H1 (cell line): Measurements from ENCODE around the gene CHN2. TPM values are rescaled to one million over a fixed set of nuclear protein-coding genes. Genes with fewer than 3 reads are reported as not detected.
A peak's percentile ranks its signal among the peaks of the same experiment; 100 is the strongest.

Experiments
- RNF2 ChIP-seq: fragments of 200-900, 300-1000 bp; sonication (generic); IDR thresholded peaks from 2 replicates; pipeline ENCODE4 v1.7.1; 2016; ENCODE audit warnings: borderline replicate concordance, low read depth, mild to moderate bottlenecking, antibody characterized with exemption, low read length; ENCODE audit not compliant: poor library complexity, severe bottlenecking; ENCODE audit errors: missing control alignments
- polyA plus RNA-seq, 7 experiments: library from polyadenylated mRNA; depleted of rRNA in 3 of 7; stranded (reverse) in 5 of 7; unstranded in 2 of 7; fragments of >200 nt in 5 of 7; fragments of 200-250 nt in 2 of 7; gene quantifications; 1 replicate in 5 of 7; 2 replicates in 1 of 7; 4 replicates in 1 of 7; pipeline versions ENCODE4 v1.2.1 to v1.2.3, GENCODE V29; 2011 to 2013; ENCODE audit warnings: missing spikeins in 2 of 7, mixed read lengths in 2 of 7
- total RNA-seq: library from RNA; stranded (reverse); fragmentation: NEBNext Ultra II Directional; extraction: Animal tissue kit (Norgen Biotek cat#: 25700); gene quantifications from 2 replicates; pipeline ENCODE4 v1.2.1, GENCODE V29; 2021
- TF ChIP-seq, protein P1 (sequence below): fragments of 300-600 bp; sonication (generic); IDR thresholded peaks from 2 replicates; pipeline ENCODE4 v1.7.1; 2012; ENCODE audit warnings: low read length, moderate library complexity, mild to moderate bottlenecking, inconsistent platforms; ENCODE audit not compliant: insufficient replicate concordance

Gene CHN2
- total and polyA plus RNA-seq, 2 of the 8 experiments (the other 6 are each of a cell fraction or from before 2014, with no cell fraction given), result 2.9 to 4.8 TPM

DNA sequence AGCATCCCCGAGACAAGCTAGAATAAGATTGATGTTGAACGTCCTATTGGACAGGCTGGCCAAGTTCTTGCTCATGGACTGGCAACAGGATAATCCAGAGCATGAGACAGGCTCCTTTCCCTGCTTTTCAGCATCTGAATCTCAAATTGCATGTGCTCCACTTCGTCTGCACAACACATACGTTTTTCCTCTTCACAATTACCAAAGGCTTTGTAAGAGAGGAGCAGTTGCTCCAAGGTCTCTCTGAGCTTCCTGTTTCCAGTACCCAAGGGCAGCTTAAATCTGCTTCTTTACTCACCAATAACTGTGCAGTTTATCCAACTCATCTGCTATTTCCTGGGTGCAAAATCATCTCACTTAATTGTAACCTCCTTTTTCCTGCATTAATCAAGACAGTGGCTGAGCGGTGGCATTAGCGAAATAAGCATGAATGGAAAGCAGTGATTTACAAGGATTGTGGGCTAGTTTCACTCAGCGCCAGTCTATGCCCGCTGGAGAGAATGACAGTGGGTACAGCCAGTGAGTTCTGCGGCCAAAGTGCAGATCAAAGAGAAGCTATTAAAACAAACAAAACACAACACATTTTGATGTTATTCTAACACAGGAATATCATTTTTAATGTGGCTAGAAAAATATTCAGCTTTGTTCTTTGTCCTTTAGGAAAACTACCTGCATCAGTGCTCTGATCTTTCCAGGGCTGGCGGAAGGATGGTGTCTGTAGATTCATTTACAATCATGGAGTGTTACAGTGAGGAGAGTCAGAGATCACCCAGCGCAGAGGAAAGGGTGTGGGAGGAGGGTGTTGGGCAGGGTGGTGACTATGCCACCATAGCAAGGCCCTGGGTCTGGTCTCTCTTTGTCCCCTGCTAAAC, 79.8 kb downstream of the CHN2 start (continued):
- TF ChIP-seq, protein P1, sequence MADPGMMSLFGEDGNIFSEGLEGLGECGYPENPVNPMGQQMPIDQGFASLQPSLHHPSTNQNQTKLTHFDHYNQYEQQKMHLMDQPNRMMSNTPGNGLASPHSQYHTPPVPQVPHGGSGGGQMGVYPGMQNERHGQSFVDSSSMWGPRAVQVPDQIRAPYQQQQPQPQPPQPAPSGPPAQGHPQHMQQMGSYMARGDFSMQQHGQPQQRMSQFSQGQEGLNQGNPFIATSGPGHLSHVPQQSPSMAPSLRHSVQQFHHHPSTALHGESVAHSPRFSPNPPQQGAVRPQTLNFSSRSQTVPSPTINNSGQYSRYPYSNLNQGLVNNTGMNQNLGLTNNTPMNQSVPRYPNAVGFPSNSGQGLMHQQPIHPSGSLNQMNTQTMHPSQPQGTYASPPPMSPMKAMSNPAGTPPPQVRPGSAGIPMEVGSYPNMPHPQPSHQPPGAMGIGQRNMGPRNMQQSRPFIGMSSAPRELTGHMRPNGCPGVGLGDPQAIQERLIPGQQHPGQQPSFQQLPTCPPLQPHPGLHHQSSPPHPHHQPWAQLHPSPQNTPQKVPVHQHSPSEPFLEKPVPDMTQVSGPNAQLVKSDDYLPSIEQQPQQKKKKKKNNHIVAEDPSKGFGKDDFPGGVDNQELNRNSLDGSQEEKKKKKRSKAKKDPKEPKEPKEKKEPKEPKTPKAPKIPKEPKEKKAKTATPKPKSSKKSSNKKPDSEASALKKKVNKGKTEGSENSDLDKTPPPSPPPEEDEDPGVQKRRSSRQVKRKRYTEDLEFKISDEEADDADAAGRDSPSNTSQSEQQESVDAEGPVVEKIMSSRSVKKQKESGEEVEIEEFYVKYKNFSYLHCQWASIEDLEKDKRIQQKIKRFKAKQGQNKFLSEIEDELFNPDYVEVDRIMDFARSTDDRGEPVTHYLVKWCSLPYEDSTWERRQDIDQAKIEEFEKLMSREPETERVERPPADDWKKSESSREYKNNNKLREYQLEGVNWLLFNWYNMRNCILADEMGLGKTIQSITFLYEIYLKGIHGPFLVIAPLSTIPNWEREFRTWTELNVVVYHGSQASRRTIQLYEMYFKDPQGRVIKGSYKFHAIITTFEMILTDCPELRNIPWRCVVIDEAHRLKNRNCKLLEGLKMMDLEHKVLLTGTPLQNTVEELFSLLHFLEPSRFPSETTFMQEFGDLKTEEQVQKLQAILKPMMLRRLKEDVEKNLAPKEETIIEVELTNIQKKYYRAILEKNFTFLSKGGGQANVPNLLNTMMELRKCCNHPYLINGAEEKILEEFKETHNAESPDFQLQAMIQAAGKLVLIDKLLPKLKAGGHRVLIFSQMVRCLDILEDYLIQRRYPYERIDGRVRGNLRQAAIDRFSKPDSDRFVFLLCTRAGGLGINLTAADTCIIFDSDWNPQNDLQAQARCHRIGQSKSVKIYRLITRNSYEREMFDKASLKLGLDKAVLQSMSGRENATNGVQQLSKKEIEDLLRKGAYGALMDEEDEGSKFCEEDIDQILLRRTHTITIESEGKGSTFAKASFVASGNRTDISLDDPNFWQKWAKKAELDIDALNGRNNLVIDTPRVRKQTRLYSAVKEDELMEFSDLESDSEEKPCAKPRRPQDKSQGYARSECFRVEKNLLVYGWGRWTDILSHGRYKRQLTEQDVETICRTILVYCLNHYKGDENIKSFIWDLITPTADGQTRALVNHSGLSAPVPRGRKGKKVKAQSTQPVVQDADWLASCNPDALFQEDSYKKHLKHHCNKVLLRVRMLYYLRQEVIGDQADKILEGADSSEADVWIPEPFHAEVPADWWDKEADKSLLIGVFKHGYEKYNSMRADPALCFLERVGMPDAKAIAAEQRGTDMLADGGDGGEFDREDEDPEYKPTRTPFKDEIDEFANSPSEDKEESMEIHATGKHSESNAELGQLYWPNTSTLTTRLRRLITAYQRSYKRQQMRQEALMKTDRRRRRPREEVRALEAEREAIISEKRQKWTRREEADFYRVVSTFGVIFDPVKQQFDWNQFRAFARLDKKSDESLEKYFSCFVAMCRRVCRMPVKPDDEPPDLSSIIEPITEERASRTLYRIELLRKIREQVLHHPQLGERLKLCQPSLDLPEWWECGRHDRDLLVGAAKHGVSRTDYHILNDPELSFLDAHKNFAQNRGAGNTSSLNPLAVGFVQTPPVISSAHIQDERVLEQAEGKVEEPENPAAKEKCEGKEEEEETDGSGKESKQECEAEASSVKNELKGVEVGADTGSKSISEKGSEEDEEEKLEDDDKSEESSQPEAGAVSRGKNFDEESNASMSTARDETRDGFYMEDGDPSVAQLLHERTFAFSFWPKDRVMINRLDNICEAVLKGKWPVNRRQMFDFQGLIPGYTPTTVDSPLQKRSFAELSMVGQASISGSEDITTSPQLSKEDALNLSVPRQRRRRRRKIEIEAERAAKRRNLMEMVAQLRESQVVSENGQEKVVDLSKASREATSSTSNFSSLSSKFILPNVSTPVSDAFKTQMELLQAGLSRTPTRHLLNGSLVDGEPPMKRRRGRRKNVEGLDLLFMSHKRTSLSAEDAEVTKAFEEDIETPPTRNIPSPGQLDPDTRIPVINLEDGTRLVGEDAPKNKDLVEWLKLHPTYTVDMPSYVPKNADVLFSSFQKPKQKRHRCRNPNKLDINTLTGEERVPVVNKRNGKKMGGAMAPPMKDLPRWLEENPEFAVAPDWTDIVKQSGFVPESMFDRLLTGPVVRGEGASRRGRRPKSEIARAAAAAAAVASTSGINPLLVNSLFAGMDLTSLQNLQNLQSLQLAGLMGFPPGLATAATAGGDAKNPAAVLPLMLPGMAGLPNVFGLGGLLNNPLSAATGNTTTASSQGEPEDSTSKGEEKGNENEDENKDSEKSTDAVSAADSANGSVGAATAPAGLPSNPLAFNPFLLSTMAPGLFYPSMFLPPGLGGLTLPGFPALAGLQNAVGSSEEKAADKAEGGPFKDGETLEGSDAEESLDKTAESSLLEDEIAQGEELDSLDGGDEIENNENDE, result peak; percentile 74
- TF ChIP-seq RNF2, result no peak
